GM12878 (cell line): Measurements from ENCODE around the gene GHRL. TPM values are rescaled to one million over a fixed set of nuclear protein-coding genes. Genes with fewer than 3 reads are reported as not detected.

Experiments
- ASH2L ChIP-seq: fragments of 300-600, 200-600 bp; sonication (generic); IDR thresholded peaks from 2 replicates; pipeline ENCODE4 v1.6.1; 2017; ENCODE audit warnings: low read depth, mild to moderate bottlenecking, borderline replicate concordance
- CREB1 ChIP-seq: IDR thresholded peaks from 2 replicates; pipeline ENCODE4 v1.6.1; 2012; ENCODE audit warnings: low read depth, mild to moderate bottlenecking, inconsistent platforms
- NFXL1 ChIP-seq: fragments of 450-650 bp; IDR thresholded peaks from 2 replicates; pipeline ENCODE4 v1.6.1; 2017; ENCODE audit warnings: antibody characterized with exemption, mild to moderate bottlenecking, borderline replicate concordance
- PAX8 ChIP-seq: fragments of 450-650 bp; IDR thresholded peaks from 2 replicates; pipeline ENCODE4 v1.6.1; 2017; ENCODE audit warnings: mild to moderate bottlenecking, moderate library complexity
- POLR2A ChIP-seq: IDR thresholded peaks from 2 replicates; pipeline ENCODE4 v1.6.1; 2011; ENCODE audit warnings: low read depth, mild to moderate bottlenecking, low read length
- SMARCA5 ChIP-seq: fragments of 450-650 bp; IDR thresholded peaks from 2 replicates; pipeline ENCODE4 v1.6.1; 2017; ENCODE audit warnings: mild to moderate bottlenecking
- ZBTB40 ChIP-seq: fragments of 450-650 bp; IDR thresholded peaks from 2 replicates; pipeline ENCODE4 v1.6.1; 2016; ENCODE audit warnings: mild to moderate bottlenecking, moderate library complexity, borderline replicate concordance
- ZNF622 ChIP-seq: fragments of 450-650 bp; IDR thresholded peaks from 2 replicates; pipeline ENCODE4 v1.6.1; 2017; ENCODE audit warnings: mild to moderate bottlenecking, inconsistent platforms
- polyA plus RNA-seq, 11 experiments: library from polyadenylated mRNA; depleted of rRNA in 4 of 11; unstranded in 6 of 11; stranded (reverse) in 5 of 11; fragments of >200 nt; fragmentation: Nextera tagmentation in 4 of 11; fragmentation: Illumina TruSeq in 1 of 11; extraction: Ambion mirVana in 4 of 11; extraction: Trizol in 1 of 11; gene quantifications; 1 replicate in 1 of 11; 2 replicates in 10 of 11; pipeline versions ENCODE4 v1.2.1 to v1.2.3, GENCODE V29; 2011 to 2016; ENCODE audit warnings: inconsistent platforms in 2 of 11, missing spikeins in 2 of 11, low read depth in 1 of 11
- total RNA-seq, 4 experiments: library from RNA; depleted of rRNA in 3 of 4; stranded (reverse); fragments of >200 nt in 3 of 4; fragmentation: Illumina TruSeq in 1 of 4; extraction: Trizol in 1 of 4; gene quantifications; 2 replicates each; pipeline versions ENCODE4 v1.2.1 to v1.2.3, GENCODE V29; 2013 to 2021

GHRL gene
- total and polyA plus RNA-seq, 10 of the 15 experiments (the other 5 are each of a cell fraction or from before 2014, with no cell fraction given), result 0.35 to 2.2 (median 0.88) TPM

GRCh38 chr3:10248984-10249748 is 43.6 kb downstream of the GHRL start (continued):
- no peak for TF ChIP-seq ZBTB40
- TF ChIP-seq ASH2L, result 0 out of 2 replicates have a peak, but pooled peaks have one; percentile 10
- no peak for TF ChIP-seq CREB1
- no peak for TF ChIP-seq NFXL1
- TF ChIP-seq POLR2A, result peak; percentile 74
- TF ChIP-seq PAX8, result no peak
- TF ChIP-seq ZNF622, result no peak
- no peak for TF ChIP-seq SMARCA5
